ENCODE measurements around the gene SLC35F1.
"Not testable (repeated sequence)": the region's sequence is repeated elsewhere in the genome, so short reads cannot be mapped to it uniquely, and the experiment has no call there.

Gene SLC35F1

GRCh38 chr6:117924690-117925089, 17.6 kb downstream of the SLC35F1 start:
- no peak for DNase-seq (ENCODE audit: low read depth in 3 of 3, low spot score in 1 of 3)

- DNase-seq (ENCODE audit: low read depth in 3 of 3, low spot score in 1 of 3): no peak
These were observed 20.8 kb downstream of the SLC35F1 start for GRCh38 chr6:117927866-117928265.

GRCh38 chr6:117928833-117929232, 21.8 kb downstream of the SLC35F1 start:
- no peak for DNase-seq (ENCODE audit: low read depth in 3 of 3, low spot score in 1 of 3)

- no peak for DNase-seq (ENCODE audit: low read depth in 3 of 3, low spot score in 1 of 3)
These were observed 22.4 kb downstream of the SLC35F1 start for GRCh38 chr6:117929501-117929900.

- DNase-seq (ENCODE audit: low read depth in 3 of 3, low spot score in 1 of 3): no peak
These were observed 23.6 kb downstream of the SLC35F1 start for GRCh38 chr6:117930645-117931044.

- DNase-seq (ENCODE audit: low read depth in 3 of 3, low spot score in 1 of 3): no peak
These were observed 24.9 kb downstream of the SLC35F1 start for GRCh38 chr6:117932001-117932400.

- DNase-seq (ENCODE audit: low read depth in 3 of 3, low spot score in 1 of 3): no peak
These were observed 25.6 kb downstream of the SLC35F1 start for GRCh38 chr6:117932676-117933075.

- no peak for DNase-seq (ENCODE audit: low read depth in 3 of 3, low spot score in 1 of 3)
These were observed 26.4 kb downstream of the SLC35F1 start for GRCh38 chr6:117933471-117933870.

GRCh38 chr6:117938311-117938995, 31.4 kb downstream of the SLC35F1 start:
- DNase-seq (ENCODE audit: low read depth in 3 of 3, low spot score in 1 of 3): no peak

GRCh38 chr6:117947234-117947633, 40.2 kb downstream of the SLC35F1 start:
- DNase-seq (ENCODE audit: low read depth in 3 of 3, low spot score in 1 of 3): no peak

GRCh38 chr6:117951783-117952182, 44.7 kb downstream of the SLC35F1 start:
- no peak for DNase-seq (ENCODE audit: low read depth in 3 of 3, low spot score in 1 of 3)

- DNase-seq (ENCODE audit: low read depth in 3 of 3, low spot score in 1 of 3): no peak
These were observed 48.7 kb downstream of the SLC35F1 start for GRCh38 chr6:117955684-117956256.

- no peak for DNase-seq (ENCODE audit: low read depth in 3 of 3, low spot score in 1 of 3)
These were observed 49.3 kb downstream of the SLC35F1 start for GRCh38 chr6:117956386-117956785.

- DNase-seq (ENCODE audit: low read depth in 3 of 3, low spot score in 1 of 3): no peak
These were observed 51.5 kb downstream of the SLC35F1 start for GRCh38 chr6:117958536-117958935.

- no peak for DNase-seq (ENCODE audit: low read depth in 3 of 3, low spot score in 1 of 3)
These were observed 53.8 kb downstream of the SLC35F1 start for GRCh38 chr6:117960877-117961276.

GRCh38 chr6:117961301-117961700, 54.2 kb downstream of the SLC35F1 start:
- DNase-seq (ENCODE audit: low read depth in 3 of 3, low spot score in 1 of 3): no peak

GRCh38 chr6:117965763-117966162, 58.7 kb downstream of the SLC35F1 start:
- not testable (repeated sequence) for DNase-seq (ENCODE audit: low read depth in 3 of 3, low spot score in 1 of 3)

- no peak for DNase-seq (ENCODE audit: low read depth in 3 of 3, low spot score in 1 of 3)
These were observed 64.6 kb downstream of the SLC35F1 start for GRCh38 chr6:117971637-117972036.

- DNase-seq (ENCODE audit: low read depth in 3 of 3, low spot score in 1 of 3): no peak
These were observed 68.0 kb downstream of the SLC35F1 start for GRCh38 chr6:117974914-117975627.

GRCh38 chr6:117976030-117976651, 69.1 kb downstream of the SLC35F1 start:
- no peak for DNase-seq (ENCODE audit: low read depth in 3 of 3, low spot score in 1 of 3)

- no peak for DNase-seq (ENCODE audit: low read depth in 3 of 3, low spot score in 1 of 3)
These were observed 78.9 kb downstream of the SLC35F1 start for GRCh38 chr6:117985916-117986315.

GRCh38 chr6:117986396-117986795, 79.3 kb downstream of the SLC35F1 start:
- no peak for DNase-seq (ENCODE audit: low read depth in 3 of 3, low spot score in 1 of 3)

Data from stimulated activated CD4-positive, alpha-beta T cell treated with anti-CD3 and anti-CD28 coated beads, TNF-alpha, amount 100 ng/mL, for 1 hour (primary cell).